ENCODE measurements around the gene ASTN2. TPM values are rescaled to one million over a fixed set of nuclear protein-coding genes. Genes with fewer than 3 reads are reported as not detected.

The ASTN2 gene
- total RNA-seq, 1 experiment from 2014 or later, result 4.8 TPM

- CTCF ChIA-PET, result no interaction called here
- Histone ChIP-seq H3K9me2 (ENCODE audit: insufficient read depth) (no peaks in the 10 kb centered on the region), H2AFZ (ENCODE audit: low read depth, low read length, poor library complexity, severe bottlenecking) (no peak overlapping the region), H3K4me2 (ENCODE audit: low read length) (no peak overlapping the region), H3K79me2 (ENCODE audit: insufficient read depth, low read length) (no peaks in the 10 kb centered on the region), H3K4me1 (ENCODE audit: control insufficient read depth in 1 of 2, insufficient read depth in 2 of 2, low read length in 2 of 2) (no peaks in the 10 kb centered on the region), H3K9ac (ENCODE audit: low read length) (no peak overlapping the region), H3K27me3 (ENCODE audit: insufficient read depth, low read length) (no peaks in the 10 kb centered on the region), H3K27ac (ENCODE audit: low read depth, low read length) (no peak overlapping the region), H3K9me3 (ENCODE audit: control insufficient read depth in 1 of 2, insufficient read depth in 1 of 2, low read depth in 1 of 2, low read length in 2 of 2) (no peaks in the 10 kb centered on the region), H3K4me3 (replicated peaks in 1 of 2; ENCODE audit: low read depth in 1 of 2, low read length in 2 of 2) (no peak overlapping the region), H4K20me1 (ENCODE audit: insufficient read depth) (no peaks in the 10 kb centered on the region), H3K36me3 (ENCODE audit: control insufficient read depth in 1 of 2, insufficient read depth in 2 of 2, low read length in 2 of 2) (no peaks in the 10 kb centered on the region)
- RAD21 ChIA-PET (ENCODE audit: low non-redundant PET in 1 of 2, low total read pairs in 2 of 2, uncharacterized antibody in 2 of 2, unreplicated experiment in 2 of 2), result no interaction called here
- POLR2A ChIA-PET, result no interaction called here
- intact Hi-C loops (cut with micrococcal nuclease), result no loop called here
- DNase-seq (ENCODE audit: low read depth, low spot score) (no peak), ATAC-seq (no peak)
- no TSS peak for BruUV-seq (replicated peaks)
- TF ChIP-seq MAX (IDR thresholded peaks at IDR 0.05) (no peak), CEBPB (IDR thresholded peaks at IDR 0.05; ENCODE audit: low read depth) (no peak), ELF1 (IDR thresholded peaks at IDR 0.05; ENCODE audit: borderline replicate concordance, low read depth) (no peak), EZH2phosphoT487 (IDR thresholded peaks at IDR 0.05; ENCODE audit: borderline replicate concordance) (no peak), YY1 (IDR thresholded peaks at IDR 0.05; ENCODE audit: extremely low read depth, insufficient replicate concordance, low read depth, low read length) (no peak), CBX3 (IDR thresholded peaks at IDR 0.05; ENCODE audit: low read depth) (no peak), SP1 (IDR thresholded peaks at IDR 0.05; ENCODE audit: low read depth) (no peak), JUND (IDR thresholded peaks at IDR 0.05) (no peak), SRF (IDR thresholded peaks at IDR 0.05; ENCODE audit: low read depth) (no peak), ATF3 (IDR thresholded peaks at IDR 0.05) (no peak), RAD21 (IDR thresholded peaks at IDR 0.05; ENCODE audit: low read depth) (no peak), TCF7L2 (IDR thresholded peaks at IDR 0.05; ENCODE audit: borderline replicate concordance, extremely low read depth, insufficient read depth, insufficient read length) (no peak), CTCF (IDR thresholded peaks at IDR 0.05 in 2 of 3, conservative IDR thresholded peaks at IDR 0.05 in 1 of 3; ENCODE audit: borderline replicate concordance in 1 of 3, insufficient read depth in 1 of 3, low read depth in 2 of 3, low read length in 2 of 3) (no peak), EGR1 (IDR thresholded peaks at IDR 0.05; ENCODE audit: low read depth) (no peak), ZFX (IDR thresholded peaks at IDR 0.05) (no peak), SIN3A (IDR thresholded peaks at IDR 0.05; ENCODE audit: low read depth) (no peak), POLR2A (IDR thresholded peaks at IDR 0.05; ENCODE audit: borderline replicate concordance, extremely low read depth, insufficient read depth, insufficient read length) (no peak), ZNF274 (IDR thresholded peaks at IDR 0.05; ENCODE audit: low read depth, low read length) (no peak), FOSL1 (IDR thresholded peaks at IDR 0.05; ENCODE audit: low read depth) (no peak)
Observed at GRCh38 chr9:116383936-116384335, 1030.9 kb downstream of the ASTN2 start.
